ENCODE measurements around the gene ENDOG.

- no peak for TF ChIP-seq POLR2A (IDR thresholded peaks at IDR 0.05; ENCODE audit: low read length)
- TF ChIP-seq GATA1 (IDR thresholded peaks at IDR 0.05; ENCODE audit: low read depth, low read length): no peak
Observed at GRCh38 chr9:128847803-128848202, 29.5 kb downstream of the ENDOG start.

All from erythroblast (primary cell).